K562 (cell line): Measurements from ENCODE around the gene XPR1. TPM values are rescaled to one million over a fixed set of nuclear protein-coding genes. Genes with fewer than 3 reads are reported as not detected.

Experiments used
- ATAC-seq: fragments of 200-7000 bp; cut with Tn5 transposase; 3 replicates; pipeline ENCODE4 v1.9.1; 2020; ENCODE audit warnings: moderate library complexity
- BruUV-seq: library from RNA; stranded (reverse); fragments of 400-500 nt; replicated peaks from 2 replicates; lab custom pipeline; 2021; lab: Mats Ljungman, UMichigan
- CTCF ChIA-PET: fragments of 300-600 bp; formaldehyde crosslinking; extraction: SDS; loops from one replicate; lab custom pipeline; 2021; ENCODE audit warnings: low intra/inter-chr PET ratio; lab: Yijun Ruan, JAX
- POLR2A ChIA-PET: fragments of 300-600, 350-650 bp; sonication (Branson Sonifier 250); formaldehyde crosslinking; extraction: SDS; loops from one replicate; lab custom pipeline; 2021; ENCODE audit warnings: antibody characterized with exemption, inconsistent platforms; lab: Yijun Ruan, JAX
- DNase-seq, 4 experiments: peaks; one replicate each; pipeline versions ENCODE4 v3.0.0 to v3.0.0-alpha.2; 2011 to 2018; ENCODE audit warnings: low spot score in 3 of 4, mixed read lengths in 3 of 4; ENCODE audit errors: extremely low read depth in 1 of 4
- FAIRE-seq: peaks from 2 replicates; lab custom pipeline; 2011; peaks lifted over from hg19 to GRCh38; lab: Jason Lieb, UNC
- H2AFZ ChIP-seq: 2 replicates; pipeline ENCODE4 v1.6.0; 2011; ENCODE audit warnings: low read depth, low read length, control low read depth, inconsistent platforms
- H3K27ac ChIP-seq: fragments of 200-600 bp; 3 replicates; pipeline ENCODE4 v1.8.0; 2011; ENCODE audit warnings: low read depth, mild to moderate bottlenecking, control low read depth, inconsistent platforms, low read length, moderate library complexity, mixed read lengths; ENCODE audit errors: extremely low read depth
- H3K27me3 ChIP-seq, 2 experiments: fragments of 300-600 bp in 1 of 2; 2 replicates in 1 of 2; 3 replicates in 1 of 2; pipeline versions ENCODE4 v1.6.0 to v1.8.0; 2011; ENCODE audit warnings: inconsistent platforms in 2 of 2, low read length in 2 of 2, mild to moderate bottlenecking in 1 of 2, mixed read lengths in 1 of 2, moderate library complexity in 1 of 2; ENCODE audit not compliant: control insufficient read depth in 2 of 2, insufficient read depth in 2 of 2
- H3K36me3 ChIP-seq: fragments of 300-600 bp; 3 replicates; pipeline ENCODE4 v1.8.0; 2011; ENCODE audit warnings: mild to moderate bottlenecking, low read length, inconsistent platforms; ENCODE audit not compliant: control insufficient read depth, insufficient read depth
- H3K4me1 ChIP-seq, 2 experiments: fragments of 200-600 bp in 1 of 2; replicated peaks in 1 of 2; 2 replicates in 1 of 2; 3 replicates in 1 of 2; pipeline versions ENCODE4 v1.5.1 to v1.8.0; 2011; ENCODE audit warnings: inconsistent platforms in 2 of 2, low read length in 2 of 2, mild to moderate bottlenecking in 1 of 2, mixed read lengths in 1 of 2, moderate library complexity in 1 of 2; ENCODE audit not compliant: control insufficient read depth in 2 of 2, insufficient read depth in 2 of 2
- H3K4me2 ChIP-seq: 2 replicates; pipeline ENCODE4 v1.6.1; 2011; ENCODE audit warnings: low read length, control low read depth, inconsistent platforms, mixed read lengths; ENCODE audit not compliant: insufficient read depth
- H3K4me3 ChIP-seq: fragments of 200-600 bp; sonication (generic), shearing (Covaris generic); 2 replicates; pipeline ENCODE4 v1.5.1; 2016; ENCODE audit warnings: control low read depth, inconsistent platforms
- H3K79me2 ChIP-seq: fragments of 200-600 bp; 3 replicates; pipeline ENCODE4 v1.8.0; 2011; ENCODE audit warnings: low read length, inconsistent platforms; ENCODE audit not compliant: control insufficient read depth, insufficient read depth
- H3K9ac ChIP-seq, 2 experiments: 2 replicates each; pipeline versions ENCODE4 v1.6.0 to v1.6.1; 2011; ENCODE audit warnings: low read depth in 2 of 2, low read length in 2 of 2, control low read depth in 1 of 2, inconsistent platforms in 1 of 2, mild to moderate bottlenecking in 1 of 2, mixed read lengths in 1 of 2; ENCODE audit not compliant: insufficient read depth in 1 of 2
- H3K9me1 ChIP-seq: one replicate; pipeline ENCODE4 v1.6.0; 2011; ENCODE audit warnings: inconsistent platforms, mild to moderate bottlenecking, low read length, moderate library complexity; ENCODE audit not compliant: control insufficient read depth, insufficient read depth
- H3K9me3 ChIP-seq: replicated peaks from 2 replicates; pipeline ENCODE4 v1.5.1; 2011; ENCODE audit warnings: low read depth, low read length, inconsistent platforms; ENCODE audit not compliant: control insufficient read depth, insufficient read depth
- H4K20me1 ChIP-seq: replicated peaks from 2 replicates; pipeline ENCODE4 v1.6.1; 2011; ENCODE audit warnings: low read length, inconsistent platforms, mixed read lengths; ENCODE audit not compliant: control insufficient read depth, insufficient read depth
- ARID2 ChIP-seq: fragments of 450-650 bp; IDR thresholded peaks from 2 replicates; pipeline ENCODE4 v1.6.1; 2017; ENCODE audit warnings: antibody characterized with exemption, mild to moderate bottlenecking
- BRCA1 ChIP-seq, 2 experiments: fragments of 450-650 bp in 1 of 2; sonication (generic) in 1 of 2; formaldehyde crosslinking in 1 of 2; IDR thresholded peaks; 2 replicates each; pipeline versions ENCODE4 v1.5.0 to v1.6.1; 2017 to 2020; ENCODE audit warnings: mild to moderate bottlenecking in 1 of 2, missing genetic modification reagents in 1 of 2
- C11orf30 ChIP-seq: fragments of 450-650 bp; IDR thresholded peaks from 2 replicates; pipeline ENCODE4 v1.6.1; 2016; ENCODE audit warnings: low read depth, mild to moderate bottlenecking
- ELF2 ChIP-seq: fragments of 250-450 bp; sonication (Bioruptor Pico); IDR thresholded peaks from 2 replicates; pipeline ENCODE4 v1.5.0; 2021; ENCODE audit warnings: mild to moderate bottlenecking
- GTF3C2 ChIP-seq: IDR thresholded peaks from 3 replicates; pipeline ENCODE4 v1.6.1; 2011; ENCODE audit warnings: borderline replicate concordance, mild to moderate bottlenecking, moderate library complexity; ENCODE audit not compliant: insufficient read length; ENCODE audit errors: extremely low read depth
- HMG20B ChIP-seq: fragments of 250-450 bp; sonication (Bioruptor Pico); IDR thresholded peaks from 2 replicates; pipeline ENCODE4 v1.5.0; 2021; ENCODE audit warnings: mild to moderate bottlenecking
- KAT2B ChIP-seq: IDR thresholded peaks from one replicate; pipeline ENCODE4 v1.6.1; 2012; ENCODE audit warnings: low read depth, mild to moderate bottlenecking, control low read depth, inconsistent platforms, low read length, moderate library complexity
- NFE2 ChIP-seq: IDR thresholded peaks from 2 replicates; pipeline ENCODE4 v1.6.1; 2014; ENCODE audit warnings: antibody characterized with exemption, low read depth
- NFRKB ChIP-seq: fragments of 450-650 bp; IDR thresholded peaks from 2 replicates; pipeline ENCODE4 v1.6.1; 2016; ENCODE audit warnings: low read depth
- NONO ChIP-seq, 2 experiments: fragments of 200-400 bp in 1 of 2; fragments of 450-650 bp in 1 of 2; formaldehyde crosslinking in 1 of 2; IDR thresholded peaks; 2 replicates each; pipeline ENCODE4 v1.6.1; 2017; ENCODE audit warnings: low read depth in 2 of 2, mild to moderate bottlenecking in 2 of 2, moderate library complexity in 2 of 2, low read length in 1 of 2
- PHF8 ChIP-seq: fragments of 200-600 bp; sonication (generic); IDR thresholded peaks from 2 replicates; pipeline ENCODE4 v1.6.1; 2012; ENCODE audit warnings: mixed run types, mild to moderate bottlenecking, inconsistent platforms, low read length, moderate library complexity, borderline replicate concordance
- POLR3G ChIP-seq: IDR thresholded peaks from 2 replicates; pipeline ENCODE4 v1.6.1; 2011; ENCODE audit not compliant: insufficient read length, insufficient replicate concordance; ENCODE audit errors: extremely low read depth
- RBM39 ChIP-seq: fragments of 200-400 bp; formaldehyde crosslinking; optimal IDR thresholded peaks from 2 replicates; pipeline ENCODE3; 2018; ENCODE audit warnings: low read depth, low read length
- RFX7 ChIP-seq: fragments of 250-450 bp; sonication (Bioruptor Pico); IDR thresholded peaks from 2 replicates; pipeline ENCODE4 v1.5.1; 2021; ENCODE audit warnings: mild to moderate bottlenecking
- SIN3A ChIP-seq, 2 experiments: fragments of 150-350 bp in 1 of 2; IDR thresholded peaks; 2 replicates each; pipeline ENCODE4 v1.6.1; 2011 to 2016; ENCODE audit warnings: borderline replicate concordance in 2 of 2, low read depth in 2 of 2, low read length in 2 of 2, mild to moderate bottlenecking in 2 of 2, moderate library complexity in 2 of 2; ENCODE audit not compliant: control insufficient read depth in 1 of 2
- SREBF1 ChIP-seq: fragments of 150-350 bp; IDR thresholded peaks from 2 replicates; pipeline ENCODE4 v1.6.1; 2014; ENCODE audit warnings: antibody characterized with exemption, low read depth, low read length, borderline replicate concordance
- TEAD4 ChIP-seq, 2 experiments: sonication (generic) in 1 of 2; formaldehyde crosslinking in 1 of 2; IDR thresholded peaks; 2 replicates each; pipeline versions ENCODE4 v1.6.1 to v1.8.0; 2012 to 2022; ENCODE audit warnings: borderline replicate concordance in 1 of 2, inconsistent platforms in 1 of 2, low read length in 1 of 2, mild to moderate bottlenecking in 1 of 2, missing genetic modification reagents in 1 of 2
- WGBS: fragments of 100-300 bp; shearing (Covaris generic); methylation state at CpG from one replicate; pipeline ENCODE4 v1.1.6; 2016; ENCODE audit warnings: low coverage, mixed read lengths; ENCODE audit not compliant: insufficient coverage; ENCODE audit errors: missing lambda C conversion rate; 5-methylcytosine and 5-hydroxymethylcytosine counted together
- in situ Hi-C: fragments of 300-500 bp; cut with MboI; formaldehyde crosslinking; loops from 4 replicates; pipeline ENCODE4 v1.15.0; 2018; ENCODE audit warnings: inconsistent platforms, mixed read lengths
- intact Hi-C: fragments of 100-400 bp; cut with micrococcal nuclease; formaldehyde crosslinking; loops from 2 replicates; pipeline ENCODE4 v1.14.2; 2022
- polyA plus RNA-seq, 8 experiments: library from polyadenylated mRNA; depleted of rRNA in 4 of 8; stranded (reverse) in 5 of 8; unstranded in 3 of 8; fragments of >200 nt; fragmentation: Nextera tagmentation in 2 of 8; fragmentation: Illumina TruSeq in 1 of 8; extraction: Ambion mirVana in 2 of 8; extraction: Trizol in 1 of 8; gene quantifications; 2 replicates each; pipeline versions ENCODE4 v1.2.1 to v1.2.3, GENCODE V29; 2011 to 2014; ENCODE audit warnings: inconsistent platforms in 1 of 8, missing spikeins in 1 of 8
- total RNA-seq, 7 experiments: library from RNA; depleted of rRNA in 6 of 7; stranded (reverse); fragments of >200 nt in 6 of 7; fragmentation: Illumina TruSeq in 2 of 7; extraction: Trizol in 2 of 7; gene quantifications; 2 replicates each; pipeline versions ENCODE4 v1.2.1 to v1.2.3, GENCODE V29; 2011 to 2021; ENCODE audit warnings: low replicate concordance in 1 of 7
- TF ChIP-seq, protein P1 (sequence below): fragments of 450-650 bp; IDR thresholded peaks from 2 replicates; pipeline ENCODE4 v1.6.1; 2017; ENCODE audit warnings: mild to moderate bottlenecking, moderate library complexity

Gene XPR1
- total and polyA plus RNA-seq, 9 of the 15 experiments (the other 6 are each of a cell fraction or from before 2014, with no cell fraction given) = 3.0 to 66.2 (median 38.6) TPM

- no peak overlapping the region for H3K4me2 ChIP-seq
- WGBS = 12% methylated on average over 1 of the region's 1 CpG
- TF ChIP-seq RFX7 (CRISPR knock-in tag) = no peak
- no peak for TF ChIP-seq BRCA1 (IDR thresholded peaks at IDR 0.05)
- TF ChIP-seq BRCA1 (CRISPR knock-in tag; IDR thresholded peaks at IDR 0.05) = no peak
- TF ChIP-seq RBM39 = no peak
- no peak for TF ChIP-seq SIN3A (IDR thresholded peaks at IDR 0.05; ENCODE audit: borderline replicate concordance in 2 of 2, control insufficient read depth in 1 of 2, low read depth in 2 of 2, low read length in 2 of 2)
- TF ChIP-seq C11orf30 = no peak
- TF ChIP-seq TEAD4 (IDR thresholded peaks at IDR 0.05; ENCODE audit: low read length) = no peak
- no peak for TF ChIP-seq TEAD4 (CRISPR knock-in tag; IDR thresholded peaks at IDR 0.05; ENCODE audit: borderline replicate concordance)
- TF ChIP-seq SREBF1 = no peak
- no peak for TF ChIP-seq HMG20B
- no peak for TF ChIP-seq NFRKB
- TF ChIP-seq, protein P1, sequence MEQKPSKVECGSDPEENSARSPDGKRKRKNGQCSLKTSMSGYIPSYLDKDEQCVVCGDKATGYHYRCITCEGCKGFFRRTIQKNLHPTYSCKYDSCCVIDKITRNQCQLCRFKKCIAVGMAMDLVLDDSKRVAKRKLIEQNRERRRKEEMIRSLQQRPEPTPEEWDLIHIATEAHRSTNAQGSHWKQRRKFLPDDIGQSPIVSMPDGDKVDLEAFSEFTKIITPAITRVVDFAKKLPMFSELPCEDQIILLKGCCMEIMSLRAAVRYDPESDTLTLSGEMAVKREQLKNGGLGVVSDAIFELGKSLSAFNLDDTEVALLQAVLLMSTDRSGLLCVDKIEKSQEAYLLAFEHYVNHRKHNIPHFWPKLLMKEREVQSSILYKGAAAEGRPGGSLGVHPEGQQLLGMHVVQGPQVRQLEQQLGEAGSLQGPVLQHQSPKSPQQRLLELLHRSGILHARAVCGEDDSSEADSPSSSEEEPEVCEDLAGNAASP = no peak
- no peak for TF ChIP-seq ARID2
- no peak for TF ChIP-seq POLR3G
- TF ChIP-seq ELF2 = no peak
- TF ChIP-seq KAT2B = no peak
- no peak for TF ChIP-seq NONO (IDR thresholded peaks at IDR 0.05; ENCODE audit: low read depth in 2 of 2, low read length in 1 of 2)
- no peak for TF ChIP-seq PHF8
- no peak for TF ChIP-seq GTF3C2
- no peak for TF ChIP-seq NFE2
Observed at GRCh38 chr1:180862305-180862704, 230.5 kb downstream of the XPR1 start.

More at GRCh38 chr1:180862305-180862704, 230.5 kb downstream of the XPR1 start:
- no peak overlapping the region for H3K9ac ChIP-seq
- H3K79me2 ChIP-seq = no peaks in the 10 kb centered on the region
- peaks cover 18% of the 10 kb centered on the region for H3K36me3 ChIP-seq
- POLR2A ChIA-PET = interaction anchor here (0.8 to 3.5 kb wide), 8 partner anchors 8 to 360 kb away, joined by 3 to 19 read pairs (median 4); partner anchors contain the start of gene ACBD6
- BruUV-seq = no TSS peak
- intact Hi-C loops = loop anchor here (5.0 kb wide), 3 partner anchors 80 to 345 kb away; partner anchors contain the start of gene XPR1
- no peak overlapping the region for H3K4me3 ChIP-seq
- H4K20me1 ChIP-seq = no peaks in the 10 kb centered on the region
- H3K27me3 ChIP-seq = no peaks in the 10 kb centered on the region
- CTCF ChIA-PET = interaction anchor here (0.6 to 5.8 kb wide), 6 partner anchors 218 to 1277 kb away, joined by 3 to 69 read pairs (median 6); no protein-coding TSS in a partner anchor
- FAIRE-seq = no peak
- no peaks in the 10 kb centered on the region for H3K9me1 ChIP-seq
- no peak for DNase-seq
- H3K9me3 ChIP-seq = peaks cover 2% of the 10 kb centered on the region; the same call in 1 of the 2 replicates
- in situ Hi-C loops = loop anchor here (5.0 kb wide), 1 partner anchor 325 kb away; no protein-coding TSS in a partner anchor
- ATAC-seq = peak; percentile 28; the same call in 1 of the 3 replicates
- H2AFZ ChIP-seq = no peak overlapping the region
- H3K27ac ChIP-seq = no peak overlapping the region
- H3K4me1 ChIP-seq = no peaks in the 10 kb centered on the region; a peak in 1 of 5 replicates
